GM23338 (cell line): Measurements from ENCODE around the gene ADAMTS7. TPM values are rescaled to one million over a fixed set of nuclear protein-coding genes. Genes with fewer than 3 reads are reported as not detected.
A peak's percentile ranks its signal among the peaks of the same experiment; 100 is the strongest.
"Not testable (repeated sequence)": the region's sequence is repeated elsewhere in the genome, so short reads cannot be mapped to it uniquely, and the experiment has no call there.

Experiments used
- ATAC-seq: fragments of 200-7000 bp; cut with Tn5 transposase; 3 replicates; pipeline ENCODE4 v1.9.1; 2020
- DNase-seq: peaks from one replicate; pipeline ENCODE4 v3.0.0-alpha.2; 2015; ENCODE audit warnings: low spot score
- H2AFZ ChIP-seq: fragments of 200-600 bp; sonication (generic); 2 replicates; pipeline ENCODE4 v1.8.0; 2016; ENCODE audit warnings: antibody characterized with exemption, mild to moderate bottlenecking, moderate library complexity
- H3F3A ChIP-seq: fragments of 200-600 bp; sonication (generic); replicated peaks from 2 replicates; pipeline ENCODE4 v1.8.0; 2017; ENCODE audit warnings: antibody characterized with exemption, mixed run types, low read depth
- H3K27ac ChIP-seq: fragments of 200-600 bp; sonication (generic); 2 replicates; pipeline ENCODE4 v1.6.1; 2016; ENCODE audit warnings: low read depth
- H3K27me3 ChIP-seq: fragments of 200-600 bp; sonication (generic); 2 replicates; pipeline ENCODE4 v1.8.0; 2016; ENCODE audit warnings: mild to moderate bottlenecking, mixed run types, moderate library complexity; ENCODE audit not compliant: insufficient read depth
- H3K36me3 ChIP-seq: fragments of 200-600 bp; sonication (generic); 2 replicates; pipeline ENCODE4 v1.8.0; 2016; ENCODE audit warnings: mild to moderate bottlenecking; ENCODE audit not compliant: insufficient read depth
- H3K4me1 ChIP-seq: fragments of 200-600 bp; sonication (generic); 2 replicates; pipeline ENCODE4 v1.8.0; 2016; ENCODE audit warnings: mild to moderate bottlenecking, moderate library complexity; ENCODE audit not compliant: insufficient read depth
- H3K4me2 ChIP-seq: fragments of 200-600 bp; sonication (generic); 2 replicates; pipeline ENCODE4 v1.7.1; 2017; ENCODE audit warnings: mixed run types
- H3K4me3 ChIP-seq: fragments of 200-600 bp; sonication (generic); 2 replicates; pipeline ENCODE4 v1.6.1; 2016; ENCODE audit warnings: mixed run types
- H3K79me2 ChIP-seq: fragments of 200-600 bp; sonication (generic); replicated peaks from 2 replicates; pipeline ENCODE4 v1.8.0; 2017; ENCODE audit warnings: mild to moderate bottlenecking; ENCODE audit not compliant: insufficient read depth
- H3K9me2 ChIP-seq: fragments of 200-600 bp; sonication (generic); 2 replicates; pipeline ENCODE4 v1.8.0; 2017; ENCODE audit not compliant: insufficient read depth
- H4K20me1 ChIP-seq: fragments of 200-600 bp; sonication (generic); replicated peaks from 2 replicates; pipeline ENCODE4 v1.8.0; 2017; ENCODE audit warnings: mild to moderate bottlenecking; ENCODE audit not compliant: insufficient read depth
- H3K27ac Mint-ChIP-seq: 2 replicates; pipeline ENCODE4 v1.8.0; 2020; ENCODE audit warnings: inconsistent platforms, mild to moderate bottlenecking, moderate library complexity, mixed read lengths
- H3K27me3 Mint-ChIP-seq: 3 replicates; pipeline ENCODE4 v1.8.0; 2022; ENCODE audit warnings: low read depth, mild to moderate bottlenecking, moderate library complexity, mixed read lengths, inconsistent platforms; ENCODE audit not compliant: insufficient read depth, poor library complexity
- H3K36me3 Mint-ChIP-seq: 3 replicates; pipeline ENCODE4 v1.8.0; 2021; ENCODE audit warnings: low read depth, mild to moderate bottlenecking, inconsistent platforms, moderate library complexity, mixed read lengths
- H3K4me1 Mint-ChIP-seq: 3 replicates; pipeline ENCODE4 v1.8.0; 2020; ENCODE audit warnings: mild to moderate bottlenecking, inconsistent platforms, mixed read lengths
- H3K4me3 Mint-ChIP-seq: 3 replicates; pipeline ENCODE4 v1.8.0; 2021; ENCODE audit warnings: moderate library complexity, mild to moderate bottlenecking, inconsistent platforms, mixed read lengths
- H3K9me3 Mint-ChIP-seq: 3 replicates; pipeline ENCODE4 v1.8.0; 2020; ENCODE audit warnings: moderate library complexity, mild to moderate bottlenecking, inconsistent platforms, mixed read lengths
- CREB1 ChIP-seq: fragments of 250-450 bp; sonication (Bioruptor Pico); IDR thresholded peaks from 2 replicates; pipeline ENCODE4 v1.5.0; 2020; ENCODE audit warnings: low read depth, mild to moderate bottlenecking, moderate library complexity
- CTCF ChIP-seq, 2 experiments: fragments of 200-600 bp in 1 of 2; sonication (generic) in 1 of 2; conservative IDR thresholded peaks; 2 replicates each; pipeline versions ENCODE4 v1.5.1 to v1.6.1; 2016 to 2017; ENCODE audit warnings: antibody characterized with exemption in 2 of 2, low read depth in 2 of 2, mild to moderate bottlenecking in 2 of 2, moderate library complexity in 1 of 2
- REST ChIP-seq: IDR thresholded peaks from one replicate; pipeline ENCODE4 v1.6.1; 2018; ENCODE audit warnings: antibody characterized with exemption; ENCODE audit not compliant: unreplicated experiment
- ZNF331 ChIP-seq: fragments of 250-450 bp; sonication (Bioruptor Pico); IDR thresholded peaks from 2 replicates; pipeline ENCODE4 v1.5.0; 2020; ENCODE audit warnings: low read depth, mild to moderate bottlenecking, moderate library complexity
- polyA plus RNA-seq: library from polyadenylated mRNA; unstranded; fragments of >200 nt; fragmentation: Nextera tagmentation; extraction: Ambion mirVana; gene quantifications from 2 replicates; pipeline ENCODE4 v1.2.1, GENCODE V29; 2016
- total RNA-seq: library from RNA; depleted of rRNA; stranded (reverse); fragments of >200 nt; shearing (Covaris generic); gene quantifications from 2 replicates; pipeline ENCODE4 v1.2.3, GENCODE V29; 2014

The ADAMTS7 gene
- total and polyA plus RNA-seq, 2 experiments from 2014 or later, result 11.6 to 52.7 TPM

GRCh38 chr15:78796510-78796909 is 14.8 kb downstream of the ADAMTS7 start (continued):
- TF ChIP-seq REST, result no peak
- no peak for TF ChIP-seq CREB1 (CRISPR knock-in tag)
- TF ChIP-seq ZNF331 (CRISPR knock-in tag), result no peak

GRCh38 chr15:78795043-78795442 is 16.2 kb downstream of the ADAMTS7 start:
- no peaks in the 10 kb centered on the region for H3K4me1 ChIP-seq
- H2AFZ ChIP-seq, result no peak overlapping the region
- DNase-seq (no peak), ATAC-seq (no peak; the same call in 2 of the 3 replicates)
- peaks cover 8% of the 10 kb centered on the region for H3K27me3 Mint-ChIP-seq
- 0 out of 2 replicates have a peak, but pooled peaks cover 3% of the 10 kb centered on the region for H4K20me1 ChIP-seq
- H3K79me2 ChIP-seq, result no peaks in the 10 kb centered on the region
- no peaks in the 10 kb centered on the region for H3K9me3 Mint-ChIP-seq
- peaks cover 21% of the 10 kb centered on the region for H3K36me3 Mint-ChIP-seq
- H3K4me3 Mint-ChIP-seq, result no peak overlapping the region
- H3K4me1 Mint-ChIP-seq, result no peaks in the 10 kb centered on the region
- H3K27ac Mint-ChIP-seq, result no peak overlapping the region
- TF ChIP-seq REST, result peak; percentile 45
- TF ChIP-seq CTCF (conservative IDR thresholded peaks at IDR 0.05; ENCODE audit: low read depth in 2 of 2), result no peak
- H3F3A ChIP-seq, result no peaks in the 10 kb centered on the region
- H3K4me3 ChIP-seq, result no peak overlapping the region
- H3K4me2 ChIP-seq, result no peak overlapping the region
- H3K27me3 ChIP-seq, result no peaks in the 10 kb centered on the region
- no peak overlapping the region for H3K27ac ChIP-seq
- H3K36me3 ChIP-seq, result no peaks in the 10 kb centered on the region; the same call in 1 of the 2 replicates
- no peaks in the 10 kb centered on the region for H3K9me2 ChIP-seq

GRCh38 chr15:78794446-78794845 is 16.8 kb downstream of the ADAMTS7 start:
- not testable (repeated sequence) for H3F3A ChIP-seq, H3K4me2 ChIP-seq, H3K9me3 Mint-ChIP-seq, H3K4me3 ChIP-seq, H3K4me1 Mint-ChIP-seq, H3K36me3 ChIP-seq, DNase-seq, H3K27me3 ChIP-seq, H3K79me2 ChIP-seq, H3K4me1 ChIP-seq, H2AFZ ChIP-seq, ATAC-seq, H4K20me1 ChIP-seq, H3K9me2 ChIP-seq, H3K27me3 Mint-ChIP-seq, H3K27ac ChIP-seq, H3K4me3 Mint-ChIP-seq, H3K27ac Mint-ChIP-seq
- peaks cover 23% of the 10 kb centered on the region for H3K36me3 Mint-ChIP-seq
